ENCODE results near the gene ETNK2.

ETNK2 gene

DNA sequence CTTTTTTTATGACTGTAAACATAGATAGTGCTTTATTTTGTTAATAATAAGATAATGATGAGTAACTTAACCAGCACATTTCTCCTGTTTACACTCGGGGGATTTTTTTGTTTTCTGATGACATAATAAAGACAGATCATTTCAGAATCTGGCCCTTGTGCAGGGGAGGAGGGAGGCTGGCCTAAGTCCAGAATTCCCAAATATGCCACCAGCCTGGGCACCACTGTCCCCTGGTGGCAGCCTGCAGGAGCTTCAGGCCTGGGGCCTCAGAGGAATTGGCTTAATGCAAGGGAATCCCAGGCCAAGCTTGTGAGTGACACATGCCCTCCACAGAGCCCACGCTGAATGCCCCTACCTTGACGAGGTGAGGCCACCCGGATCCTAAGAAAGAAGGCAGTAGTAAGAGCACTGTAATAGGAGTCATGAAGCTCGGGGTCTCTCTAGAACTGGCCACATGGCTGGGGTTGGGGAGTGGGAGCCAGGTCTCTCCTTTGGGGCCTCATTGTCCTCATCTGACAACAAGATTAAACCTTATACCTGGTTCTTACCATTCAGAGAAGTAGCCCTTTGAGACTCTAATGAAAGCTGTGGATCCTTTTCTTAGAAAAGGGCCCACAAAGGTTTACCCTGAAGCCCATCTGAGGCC is 24.1 kb downstream of the ETNK2 start:
- TF ChIP-seq CTCF (IDR thresholded peaks at IDR 0.05; ENCODE audit: insufficient read depth, low read depth, low read length, missing control alignments) = peak; percentile 60
- peak; percentile 40 for DNase-seq (ENCODE audit: low read depth)

GRCh38 chr1:204126956-204127355 is 24.9 kb downstream of the ETNK2 start:
- H3K4me3 ChIP-seq (ENCODE audit: low read depth, low read length) = no peak overlapping the region
- no peak for DNase-seq (ENCODE audit: low read depth)
- no peak for TF ChIP-seq CTCF (IDR thresholded peaks at IDR 0.05; ENCODE audit: insufficient read depth, low read depth, low read length, missing control alignments)

More for the DNA sequence above, 24.1 kb downstream of the ETNK2 start:
- H3K4me3 ChIP-seq (ENCODE audit: low read depth, low read length) = no peak overlapping the region

GRCh38 chr1:204126386-204126785 is 25.5 kb downstream of the ETNK2 start:
- DNase-seq (ENCODE audit: low read depth) = no peak
- no peak for TF ChIP-seq CTCF (IDR thresholded peaks at IDR 0.05; ENCODE audit: insufficient read depth, low read depth, low read length, missing control alignments)
- no peak overlapping the region for H3K4me3 ChIP-seq (ENCODE audit: low read depth, low read length)

DNA sequence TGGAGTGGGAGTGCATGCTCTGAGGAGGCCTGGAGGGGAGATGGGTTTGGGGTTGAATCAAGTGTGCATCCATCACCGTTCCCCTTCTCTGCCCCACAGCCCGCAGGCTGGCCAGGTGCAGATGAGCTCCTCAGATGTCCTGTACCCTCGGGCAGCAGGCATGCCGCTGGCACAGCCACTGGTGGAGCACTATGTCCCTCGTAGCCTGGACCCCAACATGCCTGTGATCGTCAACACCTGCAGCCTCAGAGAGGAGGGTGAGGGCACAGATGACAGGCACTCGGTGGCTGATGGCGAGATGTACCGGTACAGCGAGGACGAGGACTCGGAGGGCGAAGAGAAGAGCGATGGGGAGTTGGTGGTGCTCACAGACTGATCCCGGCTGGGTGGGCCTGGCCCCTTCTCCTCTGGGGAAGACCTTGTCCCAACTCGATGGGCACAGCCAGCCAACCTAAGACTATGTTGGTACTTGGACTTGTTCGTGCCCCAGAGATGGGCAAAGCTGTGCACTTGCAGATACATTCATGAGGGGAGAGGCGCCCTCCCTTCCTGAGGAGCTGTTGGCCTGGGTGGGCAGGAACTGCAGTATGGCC is 26.0 kb downstream of the ETNK2 start:
- H3K4me3 ChIP-seq (ENCODE audit: low read depth, low read length) = no peak overlapping the region
- DNase-seq (ENCODE audit: low read depth) = no peak
- TF ChIP-seq CTCF (IDR thresholded peaks at IDR 0.05; ENCODE audit: insufficient read depth, low read depth, low read length, missing control alignments) = no peak

DNA sequence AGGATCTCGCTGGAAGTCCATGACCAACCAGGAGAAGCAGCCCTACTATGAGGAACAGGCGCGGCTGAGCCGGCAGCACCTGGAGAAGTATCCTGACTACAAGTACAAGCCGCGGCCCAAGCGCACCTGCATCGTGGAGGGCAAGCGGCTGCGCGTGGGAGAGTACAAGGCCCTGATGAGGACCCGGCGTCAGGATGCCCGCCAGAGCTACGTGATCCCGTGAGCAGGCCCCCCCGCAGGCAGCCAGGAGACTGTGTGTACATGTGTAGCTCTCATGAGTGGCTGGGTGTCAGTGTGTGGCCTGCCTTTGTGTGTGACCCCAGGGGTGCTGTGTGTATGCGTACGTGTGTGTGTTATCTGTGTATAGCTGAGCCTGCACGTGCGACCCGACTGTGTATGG is 27.2 kb downstream of the ETNK2 start:
- no peak for DNase-seq (ENCODE audit: low read depth)
- no peak overlapping the region for H3K4me3 ChIP-seq (ENCODE audit: low read depth, low read length)
- no peak for TF ChIP-seq CTCF (IDR thresholded peaks at IDR 0.05; ENCODE audit: insufficient read depth, low read depth, low read length, missing control alignments)

- peak; percentile 13 for DNase-seq (ENCODE audit: low read depth)
- peak; percentile 33 for TF ChIP-seq CTCF (IDR thresholded peaks at IDR 0.05; ENCODE audit: insufficient read depth, low read depth, low read length, missing control alignments)
- H3K4me3 ChIP-seq (ENCODE audit: low read depth, low read length) = no peak overlapping the region
Observed at GRCh38 chr1:204123376-204123775, 28.5 kb downstream of the ETNK2 start.
